ENCODE results near the gene EDN1. TPM values are rescaled to one million over a fixed set of nuclear protein-coding genes. Genes with fewer than 3 reads are reported as not detected.

EDN1 gene
- total and polyA plus RNA-seq, 2 of the 4 experiments (the other 2 are of a cell fraction) = 5.6 to 9.0 TPM

GRCh38 chr6:12289933-12290820 lies at the start of gene EDN1 (continued):
- peak; percentile 83; the same call in 1 of the 2 replicates for TF ChIP-seq MXI1 (IDR thresholded peaks at IDR 0.05; ENCODE audit: borderline replicate concordance, low read depth, low read length)
- no peak for TF ChIP-seq ELK1 (IDR thresholded peaks at IDR 0.05; ENCODE audit: borderline replicate concordance, low read depth, low read length)
- TF ChIP-seq SMC3 (IDR thresholded peaks at IDR 0.05; ENCODE audit: low read depth, low read length) = peak; percentile 46

All from IMR-90 (cell line).